ENCODE measurements around the gene PIK3CB.
"Not testable (repeated sequence)": the region's sequence is repeated elsewhere in the genome, so short reads cannot be mapped to it uniquely, and the experiment has no call there.

PIK3CB gene

DNA sequence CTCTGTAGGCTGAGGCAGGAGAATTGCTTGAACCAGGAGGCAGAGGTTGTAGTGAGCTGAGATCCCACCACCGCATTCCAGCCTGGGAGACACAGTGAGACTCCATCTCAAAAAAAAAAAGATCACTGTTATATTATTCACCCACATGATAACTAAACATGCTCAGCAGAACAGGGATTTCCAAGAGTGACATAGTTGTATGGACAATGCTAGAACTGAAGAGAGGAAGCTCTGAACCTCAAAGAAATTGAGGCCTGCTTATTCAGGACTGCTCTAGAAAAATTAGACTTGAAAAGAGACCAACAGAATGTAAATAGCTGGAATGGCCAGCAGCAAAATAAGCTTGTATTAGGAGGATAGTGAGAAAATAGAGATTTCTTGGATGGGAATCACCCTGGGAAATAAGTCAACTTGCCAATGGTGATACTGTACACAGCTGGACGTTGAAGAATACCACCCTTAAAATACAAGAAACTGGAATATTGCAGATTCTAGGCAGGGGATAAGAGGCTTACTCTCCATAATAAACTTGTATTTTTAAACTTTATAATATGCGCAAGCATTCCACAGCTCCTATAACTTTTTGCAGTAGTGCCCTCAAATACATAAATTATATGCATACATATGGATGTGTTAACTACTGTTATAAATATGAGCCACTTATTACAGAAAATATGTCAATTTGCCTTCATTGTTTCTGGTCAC, 28.2 kb downstream of the PIK3CB start:
- DNase-seq (ENCODE audit: low read depth, low spot score): no peak

DNA sequence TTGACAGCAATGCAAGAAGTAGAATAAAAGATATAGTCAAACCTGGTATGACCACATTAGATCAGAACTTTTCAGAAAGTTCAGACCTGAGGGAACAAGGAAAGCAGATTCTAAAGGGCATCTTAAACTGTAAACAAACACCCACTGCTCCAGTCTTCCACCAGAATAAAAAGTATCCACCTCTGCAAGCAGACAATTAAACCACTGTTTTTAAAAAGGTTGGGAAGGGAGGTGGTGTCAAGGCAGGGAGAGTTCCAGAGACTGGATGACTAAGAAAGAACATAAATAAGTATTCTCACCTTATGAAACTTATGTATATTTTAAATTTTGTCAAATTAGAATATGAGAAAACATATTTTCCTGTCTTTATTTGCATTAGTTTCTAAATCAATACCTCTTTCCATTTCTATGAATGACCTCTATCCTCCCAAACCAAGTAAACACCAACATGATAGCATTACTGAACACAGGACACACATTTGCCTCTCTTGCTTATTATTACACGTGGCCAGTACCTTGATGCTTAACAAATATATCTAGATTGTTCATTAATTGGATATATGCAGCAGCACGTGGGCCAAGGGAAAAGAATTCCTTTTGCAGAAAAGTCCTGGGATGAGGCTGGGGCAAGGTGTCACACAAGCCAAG, 31.6 kb downstream of the PIK3CB start:
- DNase-seq (ENCODE audit: low read depth, low spot score): no peak

DNA sequence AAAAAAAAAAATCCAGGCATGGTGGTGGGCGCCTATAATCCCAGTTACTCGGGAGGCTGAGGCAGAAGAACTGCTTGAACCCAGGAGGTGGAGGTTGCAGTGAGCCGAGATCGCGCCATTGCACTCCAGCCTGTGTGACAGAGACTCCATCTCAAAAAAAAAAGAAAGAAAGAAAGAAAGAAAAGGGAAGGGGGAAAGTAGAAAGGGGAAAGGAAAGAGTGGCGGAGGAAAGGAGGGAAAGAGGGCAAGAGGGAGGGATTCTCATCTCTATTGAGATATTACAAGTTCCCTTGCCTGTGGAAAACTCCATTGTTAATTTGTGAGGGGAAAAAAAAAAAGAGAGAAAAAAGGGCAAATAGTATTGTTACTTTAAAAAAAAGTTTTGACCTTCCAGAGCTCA, 32.5 kb downstream of the PIK3CB start:
- DNase-seq (ENCODE audit: low read depth, low spot score): not testable (repeated sequence)

DNA sequence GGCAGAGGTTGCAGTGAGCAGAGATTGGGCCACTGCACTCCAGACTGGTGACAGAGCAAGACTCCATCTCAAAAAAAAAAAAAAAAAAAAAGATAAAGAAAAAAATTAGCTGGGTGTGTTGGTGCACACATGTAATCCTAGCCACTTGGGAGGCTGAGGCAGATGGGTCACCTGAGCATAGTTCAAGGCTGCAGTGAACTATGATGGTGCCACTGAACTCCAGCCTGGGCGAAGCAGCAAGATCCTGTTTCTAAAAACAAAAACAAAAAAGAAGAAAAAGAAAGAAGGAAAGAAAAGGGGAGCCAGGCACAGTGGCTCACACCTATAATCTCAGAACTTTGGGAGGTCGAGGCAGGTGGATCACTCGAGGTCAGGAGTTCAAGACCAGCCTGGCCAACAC, 32.9 kb downstream of the PIK3CB start:
- DNase-seq (ENCODE audit: low read depth, low spot score): no peak

DNA sequence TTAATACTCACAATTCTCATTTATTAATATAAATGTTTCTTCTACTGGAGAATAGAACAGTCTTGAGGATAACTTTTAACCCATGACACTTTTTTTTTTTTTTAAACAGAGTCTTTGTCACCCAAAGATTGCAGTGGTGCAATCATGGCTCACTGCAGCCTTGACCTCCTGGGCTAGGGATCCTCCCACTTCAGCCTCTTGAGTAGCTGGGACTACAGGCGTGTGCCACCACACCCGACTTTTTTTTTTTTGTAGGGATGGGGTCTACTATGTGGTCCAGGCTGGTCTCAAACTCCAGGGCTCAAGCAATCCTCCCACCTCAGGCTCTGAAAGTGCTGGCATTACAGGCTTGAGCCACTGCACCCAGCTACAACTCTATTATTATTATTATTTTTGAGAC, 34.5 kb downstream of the PIK3CB start:
- DNase-seq (ENCODE audit: low read depth, low spot score): no peak

DNA sequence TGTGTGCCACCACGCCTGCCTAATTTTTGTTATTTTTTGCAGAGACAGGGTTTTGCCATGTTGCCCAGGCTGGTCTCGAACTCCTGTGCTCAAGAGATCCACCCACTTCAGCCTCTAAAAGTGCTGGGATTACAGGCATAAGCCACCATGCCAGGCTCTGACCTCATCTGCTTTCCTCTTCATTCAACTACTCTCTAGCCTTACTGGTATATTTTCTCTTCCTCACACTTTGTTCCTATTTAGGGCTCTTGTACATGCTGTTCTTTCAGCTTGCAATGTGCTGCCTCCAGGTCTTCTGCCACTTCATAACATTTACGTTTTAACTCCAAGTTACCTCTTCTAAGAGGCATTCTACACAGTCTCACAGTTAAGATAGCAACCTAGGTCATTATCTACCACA, 34.9 kb downstream of the PIK3CB start:
- no peak for DNase-seq (ENCODE audit: low read depth, low spot score)

DNA sequence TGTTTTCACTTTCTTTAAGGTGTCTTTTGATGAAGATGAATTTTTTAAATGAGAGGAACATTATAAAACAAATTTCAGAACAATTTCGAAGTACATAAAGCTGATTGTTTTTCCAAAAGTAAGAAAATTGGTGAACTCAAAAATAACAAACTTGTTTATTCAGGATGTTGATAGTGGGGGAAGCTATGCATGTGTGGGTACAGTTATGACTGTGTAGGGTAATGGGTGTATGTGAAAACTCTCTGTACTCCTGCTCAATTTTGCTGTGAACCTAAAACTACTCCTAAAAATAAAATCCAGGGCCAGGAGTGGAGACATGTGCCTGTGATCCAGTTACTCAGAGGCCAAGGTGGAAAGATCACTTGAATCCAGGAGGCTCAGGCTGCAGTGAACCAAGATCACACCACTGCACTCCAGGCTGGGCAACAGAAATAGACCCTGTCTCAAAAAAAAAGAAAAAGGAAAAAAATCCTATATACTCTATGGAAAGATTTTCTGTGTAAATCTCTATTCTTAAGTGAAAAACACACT, 37.2 kb downstream of the PIK3CB start:
- no peak for DNase-seq (ENCODE audit: low read depth, low spot score)

DNA sequence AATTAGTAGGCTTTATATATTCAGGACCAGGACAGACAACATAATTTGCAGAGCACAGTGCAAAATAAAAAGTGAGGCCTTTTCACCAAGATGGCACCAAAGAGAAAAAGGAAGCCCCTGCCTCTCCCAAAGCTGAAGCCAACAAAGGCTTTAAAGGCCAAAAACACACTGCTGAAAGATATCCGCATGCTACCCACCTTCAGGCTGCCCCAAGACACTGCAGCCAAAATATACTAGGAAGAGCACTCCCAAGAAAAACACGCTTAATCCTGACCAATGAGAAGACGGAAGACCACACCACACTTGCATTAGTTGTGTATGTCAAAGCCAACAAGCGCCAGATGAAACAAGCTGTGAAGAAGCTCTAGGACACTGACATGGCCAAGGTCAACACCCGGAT, 38.0 kb downstream of the PIK3CB start:
- no peak for DNase-seq (ENCODE audit: low read depth, low spot score)

DNA sequence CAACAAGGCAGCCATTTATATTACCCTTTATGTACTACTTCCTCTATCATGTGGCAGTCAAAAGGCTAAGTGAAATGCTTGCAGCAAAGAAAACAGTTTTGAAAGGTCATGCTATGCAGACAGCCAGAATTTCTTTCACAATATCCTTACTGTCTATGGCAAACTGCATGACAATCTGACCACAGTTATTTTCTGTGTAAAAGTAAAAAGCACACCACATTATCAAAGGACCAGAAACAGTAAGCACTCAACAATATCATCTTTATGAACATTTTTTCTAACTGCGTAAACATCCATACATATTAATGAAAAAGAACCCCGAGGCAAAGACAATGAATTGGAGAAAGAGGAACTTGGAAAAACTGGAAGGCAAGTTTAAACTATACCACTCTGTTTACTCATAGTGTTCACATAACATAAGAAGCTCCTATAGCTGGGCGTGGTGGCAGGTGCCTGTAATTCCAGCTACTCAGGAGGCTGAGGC, 47.9 kb downstream of the PIK3CB start:
- peak; percentile 61 for DNase-seq (ENCODE audit: low read depth, low spot score)

DNA sequence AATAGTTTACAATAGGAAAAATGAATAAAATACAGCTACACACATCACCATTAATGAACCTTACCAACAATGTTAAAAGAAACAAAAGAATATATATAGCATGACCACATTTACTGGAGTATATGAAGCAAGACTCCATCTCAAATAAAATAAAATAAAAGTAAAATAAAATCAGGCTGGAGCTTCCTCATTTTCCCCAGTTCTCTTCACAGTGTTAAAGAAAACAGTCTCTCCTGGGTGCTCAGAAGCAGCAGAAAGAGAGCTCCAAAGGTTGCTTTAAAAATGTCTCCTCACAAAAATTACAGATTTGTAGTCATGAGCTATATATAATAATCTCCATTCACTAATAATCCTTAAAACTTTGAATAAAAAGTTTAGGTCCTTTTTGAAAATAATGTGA, 48.8 kb downstream of the PIK3CB start:
- DNase-seq (ENCODE audit: low read depth, low spot score): no peak

DNA sequence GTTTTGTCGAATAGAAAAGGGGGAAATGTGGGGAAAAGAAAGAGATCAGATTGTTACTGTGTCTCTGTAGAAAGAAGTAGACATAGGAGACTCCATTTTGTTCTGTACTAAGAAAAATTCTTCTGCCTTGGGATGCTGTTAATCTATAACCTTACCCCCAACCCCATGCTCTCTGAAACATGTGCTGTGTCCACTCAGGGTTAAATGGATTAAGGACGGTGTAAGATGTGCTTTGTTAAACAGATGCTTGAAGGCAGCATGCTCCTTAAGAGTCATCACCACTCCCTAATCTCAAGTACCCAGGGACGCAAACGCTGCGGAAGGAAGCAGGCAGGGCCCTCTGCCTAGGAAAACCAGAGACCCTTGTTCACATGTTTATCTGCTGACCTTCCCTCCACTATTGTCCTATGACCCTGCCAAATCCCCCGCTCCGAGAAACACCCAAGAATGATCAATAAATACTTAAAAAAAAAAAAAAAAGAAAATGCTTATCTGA, 49.3 kb downstream of the PIK3CB start:
- DNase-seq (ENCODE audit: low read depth, low spot score): not testable (repeated sequence)

DNA sequence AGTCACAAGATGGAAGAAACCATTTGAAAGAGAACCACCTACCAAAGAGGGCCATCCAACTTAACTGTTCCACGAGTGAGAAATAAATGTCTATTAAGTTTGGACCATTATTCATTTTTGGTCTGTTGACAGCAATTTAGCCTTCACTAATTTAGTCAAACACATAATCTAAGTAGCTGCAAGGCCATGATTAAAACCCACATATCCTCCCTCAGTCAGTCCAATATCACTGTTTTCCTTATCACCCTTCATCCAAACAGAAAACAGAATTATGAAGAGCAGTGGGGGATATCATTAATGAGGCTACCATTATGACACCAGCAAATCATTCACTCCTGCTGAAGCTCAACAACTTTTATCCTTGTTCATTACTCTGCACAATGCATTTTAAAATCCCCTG, 52.0 kb downstream of the PIK3CB start:
- DNase-seq (ENCODE audit: low read depth, low spot score): no peak

DNA sequence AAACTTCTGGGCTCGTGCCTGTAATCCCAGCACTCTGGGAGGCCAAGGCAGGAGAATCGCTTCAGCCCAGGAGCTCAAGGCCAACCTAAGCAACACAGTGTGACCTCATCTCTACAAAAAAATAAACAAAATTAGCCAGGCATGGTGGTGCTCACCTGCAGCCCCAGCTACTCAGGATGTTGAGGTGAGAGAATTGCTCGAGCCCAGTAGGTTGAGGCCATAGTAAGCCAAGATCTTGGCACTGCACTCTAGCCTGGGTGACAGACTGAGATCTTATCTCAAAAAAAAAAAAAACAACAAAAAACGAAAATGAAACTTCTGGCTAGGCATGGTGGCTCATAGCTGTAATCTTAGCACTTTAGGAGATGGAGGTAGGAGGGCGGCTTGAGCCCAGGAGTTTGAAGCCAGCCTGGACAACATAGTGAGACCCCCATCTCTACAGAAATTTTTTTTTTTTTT, 53.7 kb downstream of the PIK3CB start:
- DNase-seq (ENCODE audit: low read depth, low spot score): no peak

DNA sequence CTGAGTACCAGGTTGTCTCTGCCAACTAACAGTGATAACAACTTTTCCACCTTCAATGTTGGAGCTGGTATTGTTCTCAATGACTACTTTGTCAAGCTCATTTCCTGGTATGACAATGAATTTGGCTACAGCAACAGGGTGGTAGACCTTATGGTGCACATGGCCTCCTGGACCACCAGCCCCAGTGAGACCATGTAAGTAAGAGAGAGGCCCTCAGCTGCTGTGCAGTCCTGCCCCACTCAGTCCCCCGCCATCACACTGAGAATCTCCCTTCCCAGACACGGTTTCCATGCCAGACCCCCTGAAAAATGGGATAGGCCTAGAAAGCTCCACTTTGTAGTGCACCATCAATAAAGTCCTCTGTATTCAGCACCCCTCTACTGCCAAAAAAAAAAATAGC, 56.1 kb downstream of the PIK3CB start:
- DNase-seq (ENCODE audit: low read depth, low spot score): no peak

DNA sequence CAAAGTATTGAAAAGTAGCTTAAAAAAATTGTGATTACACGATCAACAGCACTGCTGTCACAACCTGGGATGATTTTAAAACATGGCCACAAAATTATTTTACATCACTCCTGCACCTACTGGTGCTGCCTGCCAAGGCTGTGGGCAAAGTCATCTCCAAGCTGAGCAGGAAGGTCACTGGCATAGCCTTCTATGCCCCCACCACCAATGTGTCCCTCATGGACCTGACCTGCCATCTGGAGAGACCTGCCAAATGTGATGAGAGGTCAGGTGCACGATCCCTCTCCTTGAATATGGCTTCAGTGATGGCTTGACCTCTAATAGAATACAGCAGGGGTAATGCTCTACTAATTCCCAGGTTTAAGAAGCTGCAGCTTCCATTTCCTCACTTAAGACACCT, 57.8 kb downstream of the PIK3CB start:
- DNase-seq (ENCODE audit: low read depth, low spot score): no peak

DNA sequence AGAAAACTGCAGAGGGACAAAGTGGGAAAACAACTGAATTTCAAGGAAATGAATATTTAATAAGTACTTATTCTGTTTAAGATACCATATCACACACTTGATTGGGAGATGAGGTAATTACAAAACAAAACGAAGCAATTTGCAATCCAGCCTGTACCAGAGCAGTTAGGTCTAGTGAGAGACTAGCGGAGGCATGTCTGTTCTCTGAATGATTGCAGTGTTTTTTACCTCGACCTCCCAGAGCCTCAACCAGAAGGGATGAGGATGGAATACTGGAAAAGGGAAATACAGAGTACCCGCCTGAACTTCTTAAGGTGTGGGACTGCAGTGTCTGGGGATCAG, 59.5 kb downstream of the PIK3CB start:
- peak; percentile 33 for DNase-seq (ENCODE audit: low read depth, low spot score)

DNA sequence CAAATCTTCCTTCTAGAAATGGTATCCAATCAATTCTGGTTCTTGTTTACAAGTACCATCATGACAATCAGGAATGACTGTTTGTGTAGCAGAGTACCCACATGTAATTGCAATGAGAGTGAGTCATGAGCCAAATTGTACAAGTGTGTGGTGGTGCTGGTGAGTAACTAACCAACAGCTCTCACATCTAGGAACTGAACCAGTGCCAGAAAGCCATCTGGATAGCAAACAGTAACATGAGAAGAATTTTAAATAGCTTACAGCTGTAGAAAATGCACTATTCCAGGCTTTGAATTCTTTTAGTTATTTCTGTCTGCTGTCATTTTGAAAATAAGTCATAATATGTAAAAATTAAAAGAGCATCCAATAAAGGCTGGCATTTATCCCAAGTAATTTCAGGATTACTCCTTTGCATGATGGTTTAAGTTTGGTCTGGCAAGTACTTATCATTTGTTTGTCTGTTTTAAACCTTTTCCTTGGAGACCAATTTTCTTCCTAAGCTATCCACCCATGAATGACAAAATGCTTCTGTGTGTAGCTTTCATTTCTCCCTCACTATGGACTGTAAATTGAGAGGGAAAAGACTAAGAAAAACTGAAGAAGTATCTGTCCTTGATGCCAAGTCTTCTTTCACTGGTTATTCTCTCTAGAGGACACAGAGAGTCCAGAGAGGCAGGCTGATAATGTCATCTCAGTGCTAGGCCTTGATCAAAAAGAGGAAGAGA, 60.0 kb downstream of the PIK3CB start:
- DNase-seq (ENCODE audit: low read depth, low spot score): peak; percentile 99

DNA sequence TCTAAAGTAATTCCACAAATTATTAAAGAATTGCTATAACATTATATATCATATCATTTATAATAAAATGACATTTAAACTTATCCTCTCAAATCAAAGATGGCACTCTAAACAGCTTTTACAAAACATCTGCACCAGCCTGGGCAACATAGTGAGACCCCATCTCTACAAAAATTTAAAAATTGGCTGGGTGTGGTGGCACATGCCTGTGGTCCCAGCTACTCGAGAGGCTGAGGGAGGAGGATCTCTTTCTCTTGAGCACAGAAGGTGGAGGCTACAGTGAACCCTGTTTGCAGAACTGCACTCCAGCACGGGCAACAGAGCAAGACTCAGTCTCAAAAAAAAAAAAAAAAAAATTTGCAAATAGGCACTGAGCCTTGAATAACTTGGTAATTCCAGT, 63.1 kb downstream of the PIK3CB start:
- DNase-seq (ENCODE audit: low read depth, low spot score): no peak

DNA sequence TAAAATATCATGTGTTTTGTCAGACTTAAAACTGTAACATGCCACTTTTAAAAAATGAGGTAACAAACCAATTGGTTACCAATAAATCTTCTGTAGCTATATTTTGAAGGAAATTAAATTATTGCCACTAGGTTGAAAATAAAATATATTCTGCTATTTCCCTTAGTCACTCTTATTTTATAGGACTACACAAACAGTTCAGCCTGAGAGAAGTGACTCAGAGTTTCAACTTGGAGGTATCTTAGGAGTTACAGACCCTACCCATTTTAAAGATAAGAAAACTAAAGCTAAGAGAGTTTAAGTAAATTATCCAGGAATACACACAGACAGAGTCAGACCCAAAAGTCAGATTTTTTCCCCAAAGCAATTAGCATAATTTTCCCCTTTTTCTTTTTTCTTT, 65.1 kb downstream of the PIK3CB start:
- DNase-seq (ENCODE audit: low read depth, low spot score): no peak

DNA sequence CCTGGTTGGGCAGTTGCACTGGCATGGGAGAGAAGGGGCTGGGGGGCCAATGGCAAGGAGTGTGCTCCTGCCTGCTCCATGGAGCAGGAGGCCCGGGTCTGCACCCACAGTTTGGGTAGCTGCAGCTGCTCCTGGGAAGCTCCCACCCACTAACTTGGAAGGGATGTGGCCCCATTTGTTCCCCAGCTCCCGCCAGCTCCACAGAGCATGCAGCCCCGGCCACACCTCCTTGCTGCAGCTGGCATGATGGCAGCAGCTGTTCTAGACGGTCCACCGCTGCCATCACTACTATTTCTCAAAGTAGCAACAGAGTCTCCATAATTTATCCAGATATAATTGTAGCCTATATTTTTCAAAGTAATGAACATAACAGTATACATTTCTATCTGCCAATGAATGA, 65.8 kb downstream of the PIK3CB start:
- no peak for DNase-seq (ENCODE audit: low read depth, low spot score)

DNA sequence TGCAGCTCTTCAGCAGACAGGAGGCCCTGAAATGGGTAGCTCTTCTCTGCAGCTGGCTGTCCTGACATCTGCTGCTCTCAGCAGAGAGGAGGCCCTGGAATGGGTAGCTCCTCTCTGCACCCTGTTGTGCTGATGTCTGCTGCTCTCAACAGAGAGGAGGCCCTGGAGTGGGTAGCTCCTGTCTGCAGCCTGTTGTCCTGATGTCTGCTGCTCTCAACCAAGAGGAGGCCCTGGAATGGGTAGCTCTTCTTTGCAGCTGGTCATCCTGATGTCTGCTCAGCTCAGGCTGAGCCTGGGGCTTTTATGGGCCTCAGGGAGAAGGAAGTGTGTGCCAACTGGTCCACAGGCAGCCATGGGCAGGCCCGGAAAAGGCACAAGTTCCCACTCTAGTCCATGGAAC, 66.6 kb downstream of the PIK3CB start:
- no peak for DNase-seq (ENCODE audit: low read depth, low spot score)

DNA sequence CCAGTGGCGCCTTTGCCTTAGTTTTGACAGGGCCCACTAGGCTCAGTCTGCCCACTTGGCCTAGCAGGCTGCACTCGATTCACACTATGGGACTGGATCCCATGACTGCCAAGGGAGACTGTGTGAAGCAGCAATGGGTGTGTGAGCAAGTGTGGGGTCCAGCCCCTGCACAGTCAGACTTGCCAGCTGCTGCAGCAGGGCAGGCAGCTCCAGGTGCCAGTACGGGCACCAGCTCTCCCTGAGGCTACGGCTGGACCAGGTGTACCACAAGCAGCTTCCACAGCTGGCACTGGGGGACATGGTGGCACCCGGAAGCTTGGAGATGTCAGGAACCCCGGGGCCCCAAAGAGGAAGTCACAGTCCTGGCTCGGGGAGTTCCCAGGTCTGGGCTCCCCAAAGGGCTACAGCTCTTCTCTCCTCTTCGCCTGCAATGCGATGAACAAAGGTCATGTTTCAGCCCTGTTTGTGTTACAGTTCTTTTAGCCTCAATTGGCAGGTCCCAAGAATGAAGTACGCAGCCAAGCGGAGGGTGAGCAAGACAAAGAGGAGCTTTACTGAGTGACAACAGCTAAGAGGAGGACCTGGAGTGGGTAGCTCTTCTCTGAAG, 67.1 kb downstream of the PIK3CB start:
- DNase-seq (ENCODE audit: low read depth, low spot score): no peak
